Kidney epithelial cell (primary cell): ENCODE measurements around the gene ATOH1. TPM values are rescaled to one million over a fixed set of nuclear protein-coding genes. Genes with fewer than 3 reads are reported as not detected.

Experiments
- DNase-seq: peaks from one replicate; pipeline ENCODE4 v3.0.0-alpha.2; 2010; ENCODE audit warnings: low read depth
- H3K27me3 ChIP-seq: 2 replicates; pipeline ENCODE4 v1.6.0; 2011; ENCODE audit warnings: low read length; ENCODE audit not compliant: control insufficient read depth, insufficient read depth
- H3K36me3 ChIP-seq: 2 replicates; pipeline ENCODE4 v1.5.1; 2011; ENCODE audit warnings: low read length; ENCODE audit not compliant: control insufficient read depth, insufficient read depth
- H3K4me3 ChIP-seq: 2 replicates; pipeline ENCODE4 v1.5.1; 2011; ENCODE audit warnings: low read depth, mild to moderate bottlenecking, control low read depth, low read length
- total RNA-seq: library from RNA; depleted of rRNA; stranded (reverse); fragments of >200 nt; gene quantifications from 2 replicates; pipeline ENCODE4 v1.2.3, GENCODE V29; 2015
- TF ChIP-seq, protein P1 (sequence below): IDR thresholded peaks from 2 replicates; pipeline ENCODE4 v1.5.1; 2011; ENCODE audit warnings: mild to moderate bottlenecking, moderate library complexity, low read length, control low read depth, inconsistent platforms; ENCODE audit not compliant: insufficient read depth, poor library complexity, severe bottlenecking

Gene ATOH1
- total RNA-seq, 1 donor from 2014 or later: not detected

GRCh38 chr4:93788712-93789111, 39.8 kb upstream of the ATOH1 start:
- no peaks in the 10 kb centered on the region for H3K36me3 ChIP-seq
- TF ChIP-seq, protein P1, sequence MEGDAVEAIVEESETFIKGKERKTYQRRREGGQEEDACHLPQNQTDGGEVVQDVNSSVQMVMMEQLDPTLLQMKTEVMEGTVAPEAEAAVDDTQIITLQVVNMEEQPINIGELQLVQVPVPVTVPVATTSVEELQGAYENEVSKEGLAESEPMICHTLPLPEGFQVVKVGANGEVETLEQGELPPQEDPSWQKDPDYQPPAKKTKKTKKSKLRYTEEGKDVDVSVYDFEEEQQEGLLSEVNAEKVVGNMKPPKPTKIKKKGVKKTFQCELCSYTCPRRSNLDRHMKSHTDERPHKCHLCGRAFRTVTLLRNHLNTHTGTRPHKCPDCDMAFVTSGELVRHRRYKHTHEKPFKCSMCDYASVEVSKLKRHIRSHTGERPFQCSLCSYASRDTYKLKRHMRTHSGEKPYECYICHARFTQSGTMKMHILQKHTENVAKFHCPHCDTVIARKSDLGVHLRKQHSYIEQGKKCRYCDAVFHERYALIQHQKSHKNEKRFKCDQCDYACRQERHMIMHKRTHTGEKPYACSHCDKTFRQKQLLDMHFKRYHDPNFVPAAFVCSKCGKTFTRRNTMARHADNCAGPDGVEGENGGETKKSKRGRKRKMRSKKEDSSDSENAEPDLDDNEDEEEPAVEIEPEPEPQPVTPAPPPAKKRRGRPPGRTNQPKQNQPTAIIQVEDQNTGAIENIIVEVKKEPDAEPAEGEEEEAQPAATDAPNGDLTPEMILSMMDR: peak; percentile 54
- DNase-seq: no peak
- H3K4me3 ChIP-seq: no peak overlapping the region
- H3K27me3 ChIP-seq: no peaks in the 10 kb centered on the region

DNA sequence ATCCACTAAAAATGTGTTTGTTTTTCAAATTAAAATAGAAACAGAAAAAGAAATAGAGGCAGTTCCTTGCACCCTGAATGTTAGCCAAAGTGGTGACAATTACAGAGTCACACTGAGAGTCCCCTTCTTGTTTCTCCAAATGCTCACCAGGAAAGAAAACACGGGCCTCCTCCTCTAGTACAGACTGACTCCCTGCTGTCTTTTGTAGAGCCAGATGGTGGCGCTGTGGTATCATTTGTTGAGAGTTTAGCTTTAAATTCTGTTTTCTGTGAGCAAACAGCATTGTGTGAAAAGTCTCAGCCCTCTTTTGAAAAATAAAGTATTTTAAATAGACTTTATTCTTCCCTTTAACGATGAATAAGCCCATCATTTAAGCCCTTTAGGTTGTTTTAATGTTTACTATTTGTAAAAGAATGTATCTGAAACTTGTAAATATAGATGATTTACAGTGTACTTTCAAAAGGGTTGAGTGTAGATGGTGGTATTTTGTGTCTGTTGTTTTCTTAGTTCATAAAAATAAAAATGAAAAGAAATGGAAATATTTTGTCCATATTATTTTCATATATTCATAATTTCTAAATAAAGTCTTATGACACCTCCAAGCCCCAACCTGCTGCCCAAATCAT, 36.9 kb upstream of the ATOH1 start:
- H3K27me3 ChIP-seq: peaks cover 6% of the 10 kb centered on the region
- no peak for DNase-seq
- H3K4me3 ChIP-seq: no peak overlapping the region
- H3K36me3 ChIP-seq: no peaks in the 10 kb centered on the region
- TF ChIP-seq, protein P1: peak; percentile 80

GRCh38 chr4:93802045-93802444, 26.5 kb upstream of the ATOH1 start:
- Histone ChIP-seq H3K27me3 (peaks cover under 1% of the 10 kb centered on the region), H3K4me3 (no peak overlapping the region), H3K36me3 (no peaks in the 10 kb centered on the region)
- TF ChIP-seq, protein P1: no peak
- no peak for DNase-seq

DNA sequence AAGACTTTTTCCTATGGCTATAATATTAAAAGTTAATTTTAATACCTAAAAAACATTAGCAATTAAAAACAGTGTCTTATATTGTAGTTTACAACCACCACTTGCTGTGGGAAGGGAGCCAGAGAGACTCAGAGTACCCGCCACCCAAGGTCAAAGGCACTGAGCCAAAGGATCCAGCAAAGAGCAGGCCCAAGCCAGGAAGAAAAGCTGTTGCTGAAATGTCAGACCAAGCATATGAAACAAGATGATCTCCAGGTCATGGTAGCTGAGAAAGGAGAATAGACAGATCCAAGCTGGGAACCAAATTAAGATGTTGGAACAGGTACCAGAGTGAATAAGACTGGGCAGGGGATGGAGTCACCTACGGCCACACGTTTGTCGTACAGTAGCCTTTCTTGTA, 18.8 kb upstream of the ATOH1 start:
- Histone ChIP-seq H3K36me3 (no peaks in the 10 kb centered on the region), H3K4me3 (no peak overlapping the region), H3K27me3 (peaks cover 3% of the 10 kb centered on the region)
- DNase-seq: no peak
- TF ChIP-seq, protein P1: no peak

DNA sequence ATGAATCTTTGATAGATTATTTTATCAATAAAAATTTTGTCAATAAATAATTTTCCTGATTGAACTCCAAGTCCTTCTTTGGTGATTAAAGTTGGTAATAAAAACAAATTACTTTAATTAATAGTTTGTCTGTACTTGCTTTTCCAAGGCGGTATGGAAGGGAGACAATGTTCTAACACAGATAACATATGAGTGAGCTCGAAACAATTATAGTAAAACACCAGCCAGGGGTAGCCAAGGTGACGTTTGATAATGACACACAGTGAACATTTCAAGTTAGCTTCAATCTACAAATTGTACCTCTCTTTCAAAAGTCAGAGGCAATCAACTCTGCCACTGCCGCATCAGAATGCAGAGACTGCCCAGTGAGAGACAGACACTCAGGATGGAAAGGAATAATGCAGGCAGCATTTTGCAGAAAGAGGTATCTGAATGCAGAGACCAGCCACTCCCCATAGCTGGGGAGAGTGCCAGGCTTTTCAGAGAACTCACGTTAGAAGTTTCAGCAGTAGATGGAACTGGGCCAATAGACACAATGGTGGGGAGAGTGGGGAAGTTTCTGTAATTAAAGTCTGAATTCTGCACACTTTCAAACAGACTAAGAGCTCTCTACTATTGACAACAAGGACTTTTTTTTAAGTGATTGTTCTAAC, 18.1 kb upstream of the ATOH1 start:
- TF ChIP-seq, protein P1: no peak
- Histone ChIP-seq H3K36me3 (no peaks in the 10 kb centered on the region), H3K4me3 (no peak overlapping the region), H3K27me3 (peaks cover 3% of the 10 kb centered on the region)
- DNase-seq: no peak
